Neural progenitor cell (in vitro differentiated cells): ENCODE measurements around the gene KRT33A. TPM values are rescaled to one million over a fixed set of nuclear protein-coding genes. Genes with fewer than 3 reads are reported as not detected.

Experiments
- DNase-seq: peaks from one replicate; pipeline ENCODE4 v3.0.0-alpha.2; 2016; ENCODE audit warnings: low spot score
- H2AFZ ChIP-seq: fragments of 200-600 bp; sonication (generic); replicated peaks from 2 replicates; pipeline ENCODE4 v1.6.1; 2016; ENCODE audit warnings: antibody characterized with exemption
- H3F3A ChIP-seq: fragments of 200-600 bp; sonication (generic); 2 replicates; pipeline ENCODE4 v1.6.1; 2016; ENCODE audit warnings: antibody characterized with exemption, low read depth
- H3K27ac ChIP-seq: fragments of 200-600 bp; sonication (generic); 2 replicates; pipeline ENCODE4 v1.5.1; 2016; ENCODE audit warnings: mild to moderate bottlenecking
- H3K27me3 ChIP-seq: fragments of 200-600 bp; sonication (generic); 2 replicates; pipeline ENCODE4 v1.6.1; 2016; ENCODE audit warnings: mild to moderate bottlenecking, moderate library complexity
- H3K36me3 ChIP-seq: fragments of 200-600 bp; sonication (generic); 2 replicates; pipeline ENCODE4 v1.5.1; 2016
- H3K4me1 ChIP-seq: fragments of 200-600 bp; sonication (generic); 2 replicates; pipeline ENCODE4 v1.6.1; 2016; ENCODE audit warnings: mixed run types
- H3K4me2 ChIP-seq: fragments of 200-600 bp; sonication (generic); 2 replicates; pipeline ENCODE4 v1.6.1; 2016
- H3K4me3 ChIP-seq: fragments of 200-600 bp; sonication (generic); 2 replicates; pipeline ENCODE4 v1.5.1; 2016
- H3K79me2 ChIP-seq: fragments of 200-600 bp; sonication (generic); 2 replicates; pipeline ENCODE4 v1.6.1; 2016; ENCODE audit warnings: low read depth
- H3K9ac ChIP-seq: fragments of 200-600 bp; sonication (generic); 2 replicates; pipeline ENCODE4 v1.6.1; 2016
- H3K9me3 ChIP-seq: fragments of 200-600 bp; sonication (generic); 2 replicates; pipeline ENCODE4 v1.5.1; 2016; ENCODE audit warnings: low read depth
- H4K20me1 ChIP-seq: fragments of 200-600 bp; sonication (generic); 2 replicates; pipeline ENCODE4 v1.6.1; 2016; ENCODE audit warnings: low read depth
- H3K27ac Mint-ChIP-seq: 3 replicates; pipeline ENCODE4 v1.8.0; 2021; ENCODE audit warnings: mixed read lengths
- H3K27me3 Mint-ChIP-seq: 2 replicates; pipeline ENCODE4 v1.8.0; 2022; ENCODE audit warnings: low read depth, mild to moderate bottlenecking, inconsistent platforms, moderate library complexity, mixed read lengths; ENCODE audit not compliant: insufficient read depth
- H3K36me3 Mint-ChIP-seq: 3 replicates; pipeline ENCODE4 v1.8.0; 2021; ENCODE audit warnings: mixed read lengths
- H3K4me1 Mint-ChIP-seq: 3 replicates; pipeline ENCODE4 v1.8.0; 2021; ENCODE audit warnings: mixed read lengths
- H3K4me3 Mint-ChIP-seq: 3 replicates; pipeline ENCODE4 v1.8.0; 2021; ENCODE audit warnings: mild to moderate bottlenecking, moderate library complexity, mixed read lengths
- H3K9me3 Mint-ChIP-seq: 3 replicates; pipeline ENCODE4 v1.8.0; 2020; ENCODE audit warnings: mixed read lengths
- EZH2 ChIP-seq: fragments of 200-600 bp; sonication (generic); IDR thresholded peaks from 2 replicates; pipeline ENCODE4 v1.6.1; 2017; ENCODE audit warnings: antibody characterized with exemption, mild to moderate bottlenecking, moderate library complexity
- EZH2phosphoT487 ChIP-seq: fragments of 200-600 bp; sonication (generic); IDR thresholded peaks from 2 replicates; pipeline ENCODE4 v1.6.1; 2017; ENCODE audit warnings: antibody characterized with exemption
- total RNA-seq: library from RNA; depleted of rRNA; stranded (reverse); fragments of >200 nt; gene quantifications from 2 replicates; pipeline ENCODE4 v1.2.3, GENCODE V29; 2015; ENCODE audit warnings: low replicate concordance
- TF ChIP-seq, protein P1 (sequence below): fragments of 200-600 bp; sonication (generic); IDR thresholded peaks from 2 replicates; pipeline ENCODE4 v1.5.1; 2017; ENCODE audit warnings: antibody characterized with exemption, mild to moderate bottlenecking

KRT33A gene
- total RNA-seq, 1 donor from 2014 or later = not detected

- Mint-ChIP-seq H3K9me3 (no peaks in the 10 kb centered on the region), H3K36me3 (no peaks in the 10 kb centered on the region), H3K4me3 (no peak overlapping the region), H3K27me3 (peaks cover 5% of the 10 kb centered on the region), H3K4me1 (no peaks in the 10 kb centered on the region), H3K27ac (no peak overlapping the region)
- H4K20me1 ChIP-seq = no peaks in the 10 kb centered on the region
- H3K9me3 ChIP-seq = no peaks in the 10 kb centered on the region
- H3K79me2 ChIP-seq = no peaks in the 10 kb centered on the region
- H3K27me3 ChIP-seq = no peaks in the 10 kb centered on the region
- TF ChIP-seq, protein P1, sequence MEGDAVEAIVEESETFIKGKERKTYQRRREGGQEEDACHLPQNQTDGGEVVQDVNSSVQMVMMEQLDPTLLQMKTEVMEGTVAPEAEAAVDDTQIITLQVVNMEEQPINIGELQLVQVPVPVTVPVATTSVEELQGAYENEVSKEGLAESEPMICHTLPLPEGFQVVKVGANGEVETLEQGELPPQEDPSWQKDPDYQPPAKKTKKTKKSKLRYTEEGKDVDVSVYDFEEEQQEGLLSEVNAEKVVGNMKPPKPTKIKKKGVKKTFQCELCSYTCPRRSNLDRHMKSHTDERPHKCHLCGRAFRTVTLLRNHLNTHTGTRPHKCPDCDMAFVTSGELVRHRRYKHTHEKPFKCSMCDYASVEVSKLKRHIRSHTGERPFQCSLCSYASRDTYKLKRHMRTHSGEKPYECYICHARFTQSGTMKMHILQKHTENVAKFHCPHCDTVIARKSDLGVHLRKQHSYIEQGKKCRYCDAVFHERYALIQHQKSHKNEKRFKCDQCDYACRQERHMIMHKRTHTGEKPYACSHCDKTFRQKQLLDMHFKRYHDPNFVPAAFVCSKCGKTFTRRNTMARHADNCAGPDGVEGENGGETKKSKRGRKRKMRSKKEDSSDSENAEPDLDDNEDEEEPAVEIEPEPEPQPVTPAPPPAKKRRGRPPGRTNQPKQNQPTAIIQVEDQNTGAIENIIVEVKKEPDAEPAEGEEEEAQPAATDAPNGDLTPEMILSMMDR = no peak
- no peak for TF ChIP-seq EZH2
- TF ChIP-seq EZH2phosphoT487 = no peak
- H3K27ac ChIP-seq = no peak overlapping the region
- H3K4me3 ChIP-seq = no peak overlapping the region
- H2AFZ ChIP-seq = no peak overlapping the region
- H3K4me2 ChIP-seq = no peak overlapping the region
- no peaks in the 10 kb centered on the region for H3K4me1 ChIP-seq
- H3K9ac ChIP-seq = no peak overlapping the region
- H3F3A ChIP-seq = no peaks in the 10 kb centered on the region
- DNase-seq = no peak
- no peaks in the 10 kb centered on the region for H3K36me3 ChIP-seq
Observed at GRCh38 chr17:41328207-41328606, 22.4 kb downstream of the KRT33A start.

- Histone ChIP-seq H3K4me3 (no peak overlapping the region), H4K20me1 (no peaks in the 10 kb centered on the region), H3F3A (no peaks in the 10 kb centered on the region), H3K9me3 (no peaks in the 10 kb centered on the region), H2AFZ (no peak overlapping the region), H3K27ac (no peak overlapping the region), H3K27me3 (no peaks in the 10 kb centered on the region), H3K4me2 (no peak overlapping the region), H3K9ac (no peak overlapping the region), H3K79me2 (no peaks in the 10 kb centered on the region), H3K36me3 (no peaks in the 10 kb centered on the region), H3K4me1 (no peaks in the 10 kb centered on the region)
- Mint-ChIP-seq H3K4me3 (no peak overlapping the region), H3K36me3 (no peaks in the 10 kb centered on the region), H3K27ac (no peak overlapping the region), H3K4me1 (no peaks in the 10 kb centered on the region), H3K9me3 (no peaks in the 10 kb centered on the region), H3K27me3 (peaks cover 3% of the 10 kb centered on the region)
- no peak for DNase-seq
- no peak for TF ChIP-seq EZH2phosphoT487
- no peak for TF ChIP-seq EZH2
- TF ChIP-seq, protein P1 = no peak
Observed at GRCh38 chr17:41327411-41328120, 23.1 kb downstream of the KRT33A start.

- no peak for DNase-seq
- no peaks in the 10 kb centered on the region for H3K9me3 ChIP-seq
- H3K4me3 ChIP-seq = no peak overlapping the region
- H4K20me1 ChIP-seq = no peaks in the 10 kb centered on the region
- TF ChIP-seq EZH2 (no peak), EZH2phosphoT487 (no peak)
- no peak overlapping the region for H3K27ac ChIP-seq
- H3K4me1 Mint-ChIP-seq = no peaks in the 10 kb centered on the region
- peaks cover 3% of the 10 kb centered on the region for H3K27me3 Mint-ChIP-seq
- H3K36me3 Mint-ChIP-seq = no peaks in the 10 kb centered on the region
- H3K79me2 ChIP-seq = no peaks in the 10 kb centered on the region
- H3K4me1 ChIP-seq = no peaks in the 10 kb centered on the region
- H3K27ac Mint-ChIP-seq = no peak overlapping the region
- H3K4me3 Mint-ChIP-seq = no peak overlapping the region
- no peak overlapping the region for H2AFZ ChIP-seq
- H3K27me3 ChIP-seq = no peaks in the 10 kb centered on the region
- H3K36me3 ChIP-seq = no peaks in the 10 kb centered on the region
- no peaks in the 10 kb centered on the region for H3F3A ChIP-seq
- no peak overlapping the region for H3K4me2 ChIP-seq
- H3K9me3 Mint-ChIP-seq = no peaks in the 10 kb centered on the region
- H3K9ac ChIP-seq = no peak overlapping the region
Observed at GRCh38 chr17:41326173-41327145, 24.2 kb downstream of the KRT33A start.
